ENCODE data around the gene CYP19A1. TPM values are rescaled to one million over a fixed set of nuclear protein-coding genes. Genes with fewer than 3 reads are reported as not detected.
A peak's percentile ranks its signal among the peaks of the same experiment; 100 is the strongest.

Gene CYP19A1
- total RNA-seq, 1 experiment from 2014 or later = 0.94 TPM

DNA sequence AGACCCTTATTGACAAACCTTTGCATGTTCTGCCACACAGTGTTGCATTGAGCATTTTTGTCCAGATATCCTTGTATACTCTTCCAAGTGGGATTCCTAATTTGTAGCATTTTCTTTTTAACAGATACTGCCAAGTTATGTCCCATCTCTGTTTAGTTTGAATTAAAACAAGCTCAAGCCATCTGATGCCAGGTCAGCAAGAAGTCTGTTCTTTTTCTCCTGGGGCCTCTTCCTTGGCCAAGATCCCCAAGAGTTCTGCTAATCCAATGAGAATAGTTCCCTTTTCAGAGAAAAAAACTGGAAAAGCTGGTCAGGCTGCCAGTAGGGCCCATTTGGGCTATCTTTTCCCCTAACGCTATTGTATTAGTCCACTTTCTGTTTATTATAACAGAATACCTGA is 32.9 kb upstream of the CYP19A1 start:
- H3K79me2 ChIP-seq (ENCODE audit: low read depth) = no peaks in the 10 kb centered on the region
- no TSS peak for BruUV-seq (replicated peaks)
- no peaks in the 10 kb centered on the region for H3K9me3 ChIP-seq (ENCODE audit: insufficient read depth, low read depth)
- no peak overlapping the region for H3K27ac ChIP-seq
- no peak overlapping the region for H2AFZ ChIP-seq
- H3K9me2 ChIP-seq (ENCODE audit: insufficient read depth) = no peaks in the 10 kb centered on the region
- CTCF ChIA-PET = no interaction called here
- H3K4me3 ChIP-seq = no peak overlapping the region
- H4K20me1 ChIP-seq (ENCODE audit: insufficient read depth) = no peaks in the 10 kb centered on the region
- peaks cover 10% of the 10 kb centered on the region for H3K4me1 ChIP-seq (replicated peaks; ENCODE audit: insufficient read depth)
- H3F3A ChIP-seq (ENCODE audit: insufficient read depth, low read depth) = no peaks in the 10 kb centered on the region
- intact Hi-C loops (cut with micrococcal nuclease; ENCODE audit: unreplicated experiment) = no loop called here
- DNase-seq = no peak
- no peak overlapping the region for H3K4me2 ChIP-seq
- H3K27me3 ChIP-seq (ENCODE audit: insufficient read depth, low read depth) = no peaks in the 10 kb centered on the region
- POLR2A ChIA-PET (ENCODE audit: unreplicated experiment) = no interaction called here
- H3K36me3 ChIP-seq (ENCODE audit: low read depth) = no peaks in the 10 kb centered on the region
- TF ChIP-seq, protein P1, sequence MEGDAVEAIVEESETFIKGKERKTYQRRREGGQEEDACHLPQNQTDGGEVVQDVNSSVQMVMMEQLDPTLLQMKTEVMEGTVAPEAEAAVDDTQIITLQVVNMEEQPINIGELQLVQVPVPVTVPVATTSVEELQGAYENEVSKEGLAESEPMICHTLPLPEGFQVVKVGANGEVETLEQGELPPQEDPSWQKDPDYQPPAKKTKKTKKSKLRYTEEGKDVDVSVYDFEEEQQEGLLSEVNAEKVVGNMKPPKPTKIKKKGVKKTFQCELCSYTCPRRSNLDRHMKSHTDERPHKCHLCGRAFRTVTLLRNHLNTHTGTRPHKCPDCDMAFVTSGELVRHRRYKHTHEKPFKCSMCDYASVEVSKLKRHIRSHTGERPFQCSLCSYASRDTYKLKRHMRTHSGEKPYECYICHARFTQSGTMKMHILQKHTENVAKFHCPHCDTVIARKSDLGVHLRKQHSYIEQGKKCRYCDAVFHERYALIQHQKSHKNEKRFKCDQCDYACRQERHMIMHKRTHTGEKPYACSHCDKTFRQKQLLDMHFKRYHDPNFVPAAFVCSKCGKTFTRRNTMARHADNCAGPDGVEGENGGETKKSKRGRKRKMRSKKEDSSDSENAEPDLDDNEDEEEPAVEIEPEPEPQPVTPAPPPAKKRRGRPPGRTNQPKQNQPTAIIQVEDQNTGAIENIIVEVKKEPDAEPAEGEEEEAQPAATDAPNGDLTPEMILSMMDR (conservative IDR thresholded peaks at IDR 0.05) = no peak
- no peak for TF ChIP-seq EZH2 (IDR thresholded peaks at IDR 0.05; ENCODE audit: low read depth)

DNA sequence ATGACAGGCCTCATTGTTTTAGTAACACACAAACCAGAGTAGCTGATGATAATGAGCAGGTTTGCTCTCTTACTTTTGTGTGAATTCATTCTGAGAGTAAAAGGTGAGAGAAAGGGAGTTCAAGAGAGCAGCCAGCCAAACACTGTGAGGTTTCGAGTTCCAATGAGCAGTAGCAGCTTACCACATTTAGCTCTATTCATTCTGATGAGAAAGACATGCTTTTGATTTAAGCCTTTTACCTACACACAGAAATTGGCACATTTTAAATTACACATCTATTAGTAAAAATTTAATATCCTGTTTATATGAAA is 31.0 kb upstream of the CYP19A1 start:
- ChIA-PET CTCF (no interaction called here), POLR2A (ENCODE audit: unreplicated experiment) (no interaction called here)
- no peak overlapping the region for H2AFZ ChIP-seq
- no peak overlapping the region for H3K4me2 ChIP-seq
- no peaks in the 10 kb centered on the region for H3K79me2 ChIP-seq (ENCODE audit: low read depth)
- no peak overlapping the region for H3K27ac ChIP-seq
- intact Hi-C loops (cut with micrococcal nuclease; ENCODE audit: unreplicated experiment) = no loop called here
- H4K20me1 ChIP-seq (ENCODE audit: insufficient read depth) = no peaks in the 10 kb centered on the region
- BruUV-seq (replicated peaks) = no TSS peak
- TF ChIP-seq, protein P1 (conservative IDR thresholded peaks at IDR 0.05) = no peak
- no peak for TF ChIP-seq EZH2 (IDR thresholded peaks at IDR 0.05; ENCODE audit: low read depth)
- peaks cover 10% of the 10 kb centered on the region for H3K4me1 ChIP-seq (replicated peaks; ENCODE audit: insufficient read depth)
- no peaks in the 10 kb centered on the region for H3K9me3 ChIP-seq (ENCODE audit: insufficient read depth, low read depth)
- H3K36me3 ChIP-seq (ENCODE audit: low read depth) = no peaks in the 10 kb centered on the region
- DNase-seq = no peak
- H3K9me2 ChIP-seq (ENCODE audit: insufficient read depth) = no peaks in the 10 kb centered on the region
- no peaks in the 10 kb centered on the region for H3F3A ChIP-seq (ENCODE audit: insufficient read depth, low read depth)
- H3K27me3 ChIP-seq (ENCODE audit: insufficient read depth, low read depth) = no peaks in the 10 kb centered on the region
- H3K4me3 ChIP-seq = no peak overlapping the region

DNA sequence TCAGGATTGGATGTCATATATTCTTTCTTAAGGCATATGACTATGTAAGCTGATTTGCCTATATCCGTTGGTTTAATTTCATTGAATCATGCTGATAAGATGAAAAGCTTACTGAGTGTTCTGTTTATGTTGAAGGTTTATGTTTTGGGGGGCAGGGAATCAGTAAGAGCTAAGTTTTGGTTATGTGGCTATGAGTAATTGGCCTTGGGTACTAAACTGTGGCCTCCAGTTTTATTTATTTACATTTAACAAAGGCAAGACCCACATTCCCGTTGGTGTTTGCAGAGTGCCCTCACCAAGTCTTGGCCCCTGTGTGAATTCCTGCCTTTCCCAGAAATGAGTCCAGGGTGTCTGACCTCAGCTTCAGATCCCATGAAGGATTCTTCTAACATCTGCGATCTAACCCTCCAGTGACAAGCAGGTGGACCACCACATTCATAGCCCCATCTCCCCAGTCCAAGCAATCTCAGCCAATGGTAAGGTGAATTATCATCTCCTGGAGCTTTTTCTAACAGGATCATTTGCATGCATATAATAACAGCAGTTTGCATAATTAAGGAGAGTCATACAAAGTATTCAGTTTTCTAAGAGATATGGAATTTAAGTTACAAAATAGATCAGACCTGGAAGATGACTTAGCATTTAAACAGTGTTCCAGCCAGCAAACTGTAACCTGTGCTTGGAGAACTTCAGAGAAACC is 30.5 kb upstream of the CYP19A1 start:
- Histone ChIP-seq H3K4me2 (no peak overlapping the region), H3K27me3 (ENCODE audit: insufficient read depth, low read depth) (no peaks in the 10 kb centered on the region), H3K9me2 (ENCODE audit: insufficient read depth) (no peaks in the 10 kb centered on the region), H3K27ac (no peak overlapping the region), H3K36me3 (ENCODE audit: low read depth) (no peaks in the 10 kb centered on the region), H3K4me1 (replicated peaks; ENCODE audit: insufficient read depth) (peaks cover 10% of the 10 kb centered on the region), H2AFZ (no peak overlapping the region), H3K4me3 (no peak overlapping the region), H3F3A (ENCODE audit: insufficient read depth, low read depth) (no peaks in the 10 kb centered on the region), H4K20me1 (ENCODE audit: insufficient read depth) (no peaks in the 10 kb centered on the region), H3K79me2 (ENCODE audit: low read depth) (no peaks in the 10 kb centered on the region), H3K9me3 (ENCODE audit: insufficient read depth, low read depth) (no peaks in the 10 kb centered on the region)
- CTCF ChIA-PET = interaction anchor here (1.1 kb wide), 1 partner anchor 206 kb away, joined by 3 read pairs; no protein-coding TSS in a partner anchor
- BruUV-seq (replicated peaks) = no TSS peak
- intact Hi-C loops (cut with micrococcal nuclease; ENCODE audit: unreplicated experiment) = no loop called here
- TF ChIP-seq, protein P1 (conservative IDR thresholded peaks at IDR 0.05) = no peak
- TF ChIP-seq EZH2 (IDR thresholded peaks at IDR 0.05; ENCODE audit: low read depth) = no peak
- POLR2A ChIA-PET (ENCODE audit: unreplicated experiment) = no interaction called here
- DNase-seq = peak in 1 of 2 experiments; percentile 59

Measured in PC-9 (cell line).